Suppressor macrophage treated with lipopolysaccharide for 4 hours (primary cell): ENCODE measurements around the gene S100B.
"Not testable (repeated sequence)": the region's sequence is repeated elsewhere in the genome, so short reads cannot be mapped to it uniquely, and the experiment has no call there.

Experiments used
- DNase-seq: peaks from one replicate; pipeline ENCODE4 v3.0.0-alpha.2; 2020

S100B gene

GRCh38 chr21:46598581-46599572, 6.0 kb downstream of the S100B start:
- no peak for DNase-seq

- no peak for DNase-seq
These were observed 7.0 kb downstream of the S100B start for GRCh38 chr21:46597896-46598343.

- DNase-seq, result no peak
These were observed 7.9 kb downstream of the S100B start for GRCh38 chr21:46597031-46597430.

GRCh38 chr21:46596201-46596600, 8.7 kb downstream of the S100B start:
- no peak for DNase-seq

- no peak for DNase-seq
These were observed 10.6 kb downstream of the S100B start for GRCh38 chr21:46594276-46594675.

- DNase-seq, result no peak
These were observed 19.5 kb downstream of the S100B start for GRCh38 chr21:46585191-46585953.

- DNase-seq, result no peak
These were observed 23.0 kb downstream of the S100B start for GRCh38 chr21:46581780-46582307.

- not testable (repeated sequence) for DNase-seq
These were observed 25.5 kb downstream of the S100B start for GRCh38 chr21:46579394-46579793.

- DNase-seq, result not testable (repeated sequence)
These were observed 27.1 kb downstream of the S100B start for GRCh38 chr21:46577786-46578185.

- no peak for DNase-seq
These were observed 32.0 kb downstream of the S100B start for GRCh38 chr21:46572850-46573249.

- DNase-seq, result no peak
These were observed 34.3 kb downstream of the S100B start for GRCh38 chr21:46570631-46571030.

GRCh38 chr21:46570119-46570518, 34.8 kb downstream of the S100B start:
- DNase-seq, result no peak

- DNase-seq, result no peak
These were observed 35.8 kb downstream of the S100B start for GRCh38 chr21:46569081-46569480.

- DNase-seq, result no peak
These were observed 36.3 kb downstream of the S100B start for GRCh38 chr21:46568562-46568961.

- no peak for DNase-seq
These were observed 37.5 kb downstream of the S100B start for GRCh38 chr21:46567348-46567747.

GRCh38 chr21:46564391-46564790, 40.5 kb downstream of the S100B start:
- no peak for DNase-seq

- DNase-seq, result no peak
These were observed 41.8 kb downstream of the S100B start for GRCh38 chr21:46562964-46563607.

- no peak for DNase-seq
These were observed 42.4 kb downstream of the S100B start for GRCh38 chr21:46562472-46562871.

- DNase-seq, result no peak
These were observed 43.3 kb downstream of the S100B start for GRCh38 chr21:46561445-46562090.

- no peak for DNase-seq
These were observed 44.1 kb downstream of the S100B start for GRCh38 chr21:46560568-46561444.

GRCh38 chr21:46559291-46559983, 45.4 kb downstream of the S100B start:
- no peak for DNase-seq
